KMS-11 (cell line): ENCODE results near the gene GRIK2.

Source experiments
- H2AFZ ChIP-seq: fragments of 200-600 bp; sonication (generic); 2 replicates; pipeline ENCODE4 v1.6.1; 2016; ENCODE audit warnings: antibody characterized with exemption, mixed run types, low read depth
- H3K27ac ChIP-seq: fragments of 200-600 bp; sonication (generic); 2 replicates; pipeline ENCODE4 v1.6.1; 2016; ENCODE audit warnings: mild to moderate bottlenecking, mixed run types
- H3K27me3 ChIP-seq: fragments of 200-600 bp; sonication (generic); 2 replicates; pipeline ENCODE4 v1.6.1; 2017; ENCODE audit warnings: mild to moderate bottlenecking, low read depth, mixed run types, moderate library complexity; ENCODE audit not compliant: insufficient read depth
- H3K36me3 ChIP-seq: fragments of 200-600 bp; sonication (generic); 2 replicates; pipeline ENCODE4 v1.6.1; 2017; ENCODE audit warnings: mild to moderate bottlenecking, mixed run types; ENCODE audit not compliant: insufficient read depth
- H3K4me1 ChIP-seq: fragments of 200-600 bp; sonication (generic); 2 replicates; pipeline ENCODE4 v1.6.1; 2016; ENCODE audit warnings: mild to moderate bottlenecking, low read depth, mixed run types; ENCODE audit not compliant: poor library complexity, severe bottlenecking
- H3K4me2 ChIP-seq: fragments of 200-600 bp; sonication (generic); 2 replicates; pipeline ENCODE4 v1.7.0; 2016; ENCODE audit warnings: mild to moderate bottlenecking, mixed run types
- H3K4me3 ChIP-seq: fragments of 200-600 bp; sonication (generic); IDR thresholded peaks from 2 replicates; pipeline ENCODE4 v1.6.1; 2017; ENCODE audit warnings: low read depth, low read length, mixed read lengths; ENCODE audit not compliant: insufficient read depth
- H3K79me2 ChIP-seq: fragments of 200-600 bp; sonication (generic); 2 replicates; pipeline ENCODE4 v1.6.1; 2016; ENCODE audit warnings: low read depth, mixed run types; ENCODE audit not compliant: insufficient read depth
- H3K9ac ChIP-seq: fragments of 200-600 bp; sonication (generic); 2 replicates; pipeline ENCODE4 v1.6.1; 2016; ENCODE audit warnings: mild to moderate bottlenecking, mixed run types
- H4K20me1 ChIP-seq: fragments of 200-600 bp; sonication (generic); 2 replicates; pipeline ENCODE4 v1.6.1; 2016; ENCODE audit warnings: mild to moderate bottlenecking, mixed run types; ENCODE audit not compliant: insufficient read depth
- TF ChIP-seq, protein P1 (sequence below): fragments of 200-600 bp; sonication (generic); conservative IDR thresholded peaks from 2 replicates; pipeline ENCODE4 v1.6.1; 2017; ENCODE audit warnings: low read depth, mild to moderate bottlenecking, antibody characterized with exemption, low read length, moderate library complexity, mixed read lengths

Gene GRIK2

DNA sequence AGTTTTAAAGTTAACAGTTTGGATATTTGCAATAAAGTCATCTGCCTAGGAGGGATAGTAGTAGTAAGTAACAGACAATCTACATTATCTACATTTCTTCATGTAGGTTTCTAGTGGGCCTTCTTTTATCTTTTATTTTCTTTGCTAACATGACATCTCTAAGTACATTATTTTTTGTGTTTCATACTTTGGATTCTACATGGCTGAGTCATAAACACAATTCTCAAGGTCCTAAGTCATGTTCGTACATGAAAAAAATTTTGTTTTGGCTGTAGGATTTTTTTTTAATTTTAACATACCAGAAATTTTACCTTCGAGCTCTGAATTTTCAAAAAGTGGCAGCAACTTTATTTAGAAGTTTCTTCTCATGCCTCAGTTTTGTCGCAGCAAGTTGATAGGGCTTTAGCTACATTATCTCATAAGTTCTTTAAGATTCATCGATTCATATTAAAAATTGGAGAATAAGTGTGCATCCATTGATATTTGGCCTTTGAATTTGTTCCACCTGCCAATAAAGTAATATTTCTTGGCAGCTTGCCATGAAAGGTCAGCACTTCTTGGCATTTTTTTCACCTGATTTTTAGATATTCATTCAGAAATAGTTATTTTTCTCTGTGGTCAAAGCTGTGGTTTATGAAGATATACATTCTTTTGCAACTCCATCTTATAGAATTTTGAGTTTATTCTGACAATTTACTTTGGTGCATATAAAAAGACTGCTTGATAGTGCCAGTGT, 146.2 kb downstream of the GRIK2 start:
- no peaks in the 10 kb centered on the region for H3K27me3 ChIP-seq
- no peak overlapping the region for H3K4me3 ChIP-seq
- H3K79me2 ChIP-seq = no peaks in the 10 kb centered on the region
- no peaks in the 10 kb centered on the region for H4K20me1 ChIP-seq
- H2AFZ ChIP-seq = no peak overlapping the region
- H3K4me2 ChIP-seq = no peak overlapping the region
- no peaks in the 10 kb centered on the region for H3K36me3 ChIP-seq
- TF ChIP-seq, protein P1, sequence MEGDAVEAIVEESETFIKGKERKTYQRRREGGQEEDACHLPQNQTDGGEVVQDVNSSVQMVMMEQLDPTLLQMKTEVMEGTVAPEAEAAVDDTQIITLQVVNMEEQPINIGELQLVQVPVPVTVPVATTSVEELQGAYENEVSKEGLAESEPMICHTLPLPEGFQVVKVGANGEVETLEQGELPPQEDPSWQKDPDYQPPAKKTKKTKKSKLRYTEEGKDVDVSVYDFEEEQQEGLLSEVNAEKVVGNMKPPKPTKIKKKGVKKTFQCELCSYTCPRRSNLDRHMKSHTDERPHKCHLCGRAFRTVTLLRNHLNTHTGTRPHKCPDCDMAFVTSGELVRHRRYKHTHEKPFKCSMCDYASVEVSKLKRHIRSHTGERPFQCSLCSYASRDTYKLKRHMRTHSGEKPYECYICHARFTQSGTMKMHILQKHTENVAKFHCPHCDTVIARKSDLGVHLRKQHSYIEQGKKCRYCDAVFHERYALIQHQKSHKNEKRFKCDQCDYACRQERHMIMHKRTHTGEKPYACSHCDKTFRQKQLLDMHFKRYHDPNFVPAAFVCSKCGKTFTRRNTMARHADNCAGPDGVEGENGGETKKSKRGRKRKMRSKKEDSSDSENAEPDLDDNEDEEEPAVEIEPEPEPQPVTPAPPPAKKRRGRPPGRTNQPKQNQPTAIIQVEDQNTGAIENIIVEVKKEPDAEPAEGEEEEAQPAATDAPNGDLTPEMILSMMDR = no peak
- no peak overlapping the region for H3K9ac ChIP-seq
- no peak overlapping the region for H3K27ac ChIP-seq
- H3K4me1 ChIP-seq = no peaks in the 10 kb centered on the region

DNA sequence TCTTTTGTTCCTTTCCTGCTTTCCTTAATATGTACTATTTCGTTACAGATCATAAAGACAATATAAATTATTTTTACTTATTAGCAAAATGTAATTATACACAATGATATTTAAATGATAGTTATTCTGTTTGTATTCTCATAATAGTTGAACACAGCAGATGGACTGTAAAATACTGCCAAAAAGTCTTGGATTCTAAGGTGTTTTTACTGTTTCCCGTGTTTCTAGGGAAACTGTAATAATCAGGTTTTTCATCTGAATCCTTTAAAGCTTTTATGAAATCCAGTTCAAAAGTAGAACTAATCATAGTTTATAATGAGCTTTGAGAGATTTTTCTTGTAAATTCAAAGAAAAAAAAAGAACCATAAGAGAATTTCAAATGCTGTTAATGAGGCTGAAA, 148.4 kb downstream of the GRIK2 start:
- H4K20me1 ChIP-seq = no peaks in the 10 kb centered on the region
- no peak overlapping the region for H2AFZ ChIP-seq
- H3K4me2 ChIP-seq = no peak overlapping the region
- H3K27ac ChIP-seq = no peak overlapping the region
- no peak overlapping the region for H3K9ac ChIP-seq
- H3K36me3 ChIP-seq = no peaks in the 10 kb centered on the region
- no peaks in the 10 kb centered on the region for H3K79me2 ChIP-seq
- no peaks in the 10 kb centered on the region for H3K27me3 ChIP-seq
- H3K4me1 ChIP-seq = no peaks in the 10 kb centered on the region
- no peak overlapping the region for H3K4me3 ChIP-seq
- TF ChIP-seq, protein P1 = no peak

DNA sequence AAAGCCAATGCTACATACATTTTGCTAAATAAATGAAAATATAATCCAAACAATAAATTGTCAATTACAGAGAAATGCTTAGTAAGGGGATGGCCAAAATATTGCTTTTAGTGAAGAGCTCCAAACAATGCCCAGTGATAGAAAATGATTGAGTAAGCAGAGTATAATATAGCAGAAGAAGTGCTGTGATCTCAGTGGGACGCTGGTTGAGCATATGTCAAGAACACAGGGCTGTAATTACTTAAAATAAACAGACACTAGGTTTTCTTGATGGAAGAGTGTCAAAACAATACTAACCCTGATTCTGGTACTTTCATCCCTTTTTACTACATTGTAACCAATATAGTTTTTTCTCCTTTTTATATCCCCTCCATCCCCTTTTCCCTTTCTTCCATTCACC, 150.3 kb downstream of the GRIK2 start:
- Histone ChIP-seq H4K20me1 (no peaks in the 10 kb centered on the region), H3K79me2 (no peaks in the 10 kb centered on the region), H3K27me3 (no peaks in the 10 kb centered on the region), H3K4me2 (no peak overlapping the region), H3K27ac (no peak overlapping the region), H3K4me3 (no peak overlapping the region), H3K4me1 (no peaks in the 10 kb centered on the region), H2AFZ (no peak overlapping the region), H3K9ac (no peak overlapping the region), H3K36me3 (no peaks in the 10 kb centered on the region)
- TF ChIP-seq, protein P1 = no peak

GRCh38 chr6:101544286-101544685, 150.8 kb downstream of the GRIK2 start:
- Histone ChIP-seq H3K36me3 (no peaks in the 10 kb centered on the region), H3K27me3 (no peaks in the 10 kb centered on the region), H3K27ac (no peak overlapping the region), H3K79me2 (no peaks in the 10 kb centered on the region), H3K4me3 (no peak overlapping the region), H3K4me1 (no peaks in the 10 kb centered on the region), H3K9ac (no peak overlapping the region), H4K20me1 (no peaks in the 10 kb centered on the region), H2AFZ (no peak overlapping the region), H3K4me2 (no peak overlapping the region)
- TF ChIP-seq, protein P1 = no peak
